Nephron (organoid): ENCODE results near the gene POC1A.

ENCODE experiments used
- H3K27ac Mint-ChIP-seq, 3 experiments: 2 replicates each; pipeline ENCODE4 v1.8.0; 2020; ENCODE audit warnings: mixed read lengths in 3 of 3, mild to moderate bottlenecking in 2 of 3, moderate library complexity in 1 of 3
- H3K27me3 Mint-ChIP-seq: 2 replicates; pipeline ENCODE4 v1.8.0; 2021; ENCODE audit warnings: low read depth, mild to moderate bottlenecking, moderate library complexity, mixed read lengths
- H3K36me3 Mint-ChIP-seq: 2 replicates; pipeline ENCODE4 v1.8.0; 2020; ENCODE audit warnings: low read depth, mixed read lengths
- H3K4me1 Mint-ChIP-seq: 2 replicates; pipeline ENCODE4 v1.8.0; 2020; ENCODE audit warnings: mixed read lengths
- H3K4me3 Mint-ChIP-seq, 3 experiments: 2 replicates each; pipeline ENCODE4 v1.8.0; 2020; ENCODE audit warnings: mild to moderate bottlenecking in 3 of 3, mixed read lengths in 3 of 3, moderate library complexity in 2 of 3
- H3K9me3 Mint-ChIP-seq: 2 replicates; pipeline ENCODE4 v1.8.0; 2020; ENCODE audit warnings: mixed read lengths
- TF ChIP-seq, protein P1 (sequence below), 3 experiments: fragments of 200-600 bp; sonication (generic); IDR thresholded peaks; one replicate each; pipeline ENCODE4 v1.5.0; 2021; ENCODE audit warnings: antibody characterized with exemption in 3 of 3; ENCODE audit not compliant: unreplicated experiment in 3 of 3

The POC1A gene

DNA sequence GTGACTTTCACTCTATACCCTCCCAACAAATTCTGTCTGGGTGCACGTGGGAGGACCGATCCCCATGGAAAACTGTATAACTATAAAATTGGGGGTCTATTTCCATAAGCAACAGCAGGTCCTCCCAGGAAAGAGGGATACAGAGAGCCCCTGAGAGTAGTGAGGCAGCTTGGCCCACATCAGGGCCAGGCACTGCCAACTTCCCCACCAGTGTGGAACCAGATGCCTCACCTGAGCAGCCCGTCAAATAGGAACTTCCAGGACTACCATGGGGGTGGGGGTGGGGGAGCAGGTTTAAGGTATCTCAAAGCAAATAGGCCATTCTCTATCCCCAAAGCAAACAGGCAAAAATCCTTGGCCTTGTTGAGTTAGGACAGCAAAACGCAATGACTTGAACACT lies 64.5 kb downstream of the POC1A start:
- TF ChIP-seq, protein P1, sequence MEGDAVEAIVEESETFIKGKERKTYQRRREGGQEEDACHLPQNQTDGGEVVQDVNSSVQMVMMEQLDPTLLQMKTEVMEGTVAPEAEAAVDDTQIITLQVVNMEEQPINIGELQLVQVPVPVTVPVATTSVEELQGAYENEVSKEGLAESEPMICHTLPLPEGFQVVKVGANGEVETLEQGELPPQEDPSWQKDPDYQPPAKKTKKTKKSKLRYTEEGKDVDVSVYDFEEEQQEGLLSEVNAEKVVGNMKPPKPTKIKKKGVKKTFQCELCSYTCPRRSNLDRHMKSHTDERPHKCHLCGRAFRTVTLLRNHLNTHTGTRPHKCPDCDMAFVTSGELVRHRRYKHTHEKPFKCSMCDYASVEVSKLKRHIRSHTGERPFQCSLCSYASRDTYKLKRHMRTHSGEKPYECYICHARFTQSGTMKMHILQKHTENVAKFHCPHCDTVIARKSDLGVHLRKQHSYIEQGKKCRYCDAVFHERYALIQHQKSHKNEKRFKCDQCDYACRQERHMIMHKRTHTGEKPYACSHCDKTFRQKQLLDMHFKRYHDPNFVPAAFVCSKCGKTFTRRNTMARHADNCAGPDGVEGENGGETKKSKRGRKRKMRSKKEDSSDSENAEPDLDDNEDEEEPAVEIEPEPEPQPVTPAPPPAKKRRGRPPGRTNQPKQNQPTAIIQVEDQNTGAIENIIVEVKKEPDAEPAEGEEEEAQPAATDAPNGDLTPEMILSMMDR (IDR thresholded peaks at IDR 0.05; ENCODE audit: unreplicated experiment in 3 of 3) = no peak
- peaks cover 82% of the 10 kb centered on the region for H3K4me1 Mint-ChIP-seq
- peak overlapping the region; percentile 94 to 99 (median 96) for H3K27ac Mint-ChIP-seq
- H3K4me3 Mint-ChIP-seq = peak overlapping the region in 1 of 3 experiments; percentile 54
- H3K36me3 Mint-ChIP-seq = no peaks in the 10 kb centered on the region
- peaks cover 7% of the 10 kb centered on the region for H3K27me3 Mint-ChIP-seq
- no peaks in the 10 kb centered on the region for H3K9me3 Mint-ChIP-seq

DNA sequence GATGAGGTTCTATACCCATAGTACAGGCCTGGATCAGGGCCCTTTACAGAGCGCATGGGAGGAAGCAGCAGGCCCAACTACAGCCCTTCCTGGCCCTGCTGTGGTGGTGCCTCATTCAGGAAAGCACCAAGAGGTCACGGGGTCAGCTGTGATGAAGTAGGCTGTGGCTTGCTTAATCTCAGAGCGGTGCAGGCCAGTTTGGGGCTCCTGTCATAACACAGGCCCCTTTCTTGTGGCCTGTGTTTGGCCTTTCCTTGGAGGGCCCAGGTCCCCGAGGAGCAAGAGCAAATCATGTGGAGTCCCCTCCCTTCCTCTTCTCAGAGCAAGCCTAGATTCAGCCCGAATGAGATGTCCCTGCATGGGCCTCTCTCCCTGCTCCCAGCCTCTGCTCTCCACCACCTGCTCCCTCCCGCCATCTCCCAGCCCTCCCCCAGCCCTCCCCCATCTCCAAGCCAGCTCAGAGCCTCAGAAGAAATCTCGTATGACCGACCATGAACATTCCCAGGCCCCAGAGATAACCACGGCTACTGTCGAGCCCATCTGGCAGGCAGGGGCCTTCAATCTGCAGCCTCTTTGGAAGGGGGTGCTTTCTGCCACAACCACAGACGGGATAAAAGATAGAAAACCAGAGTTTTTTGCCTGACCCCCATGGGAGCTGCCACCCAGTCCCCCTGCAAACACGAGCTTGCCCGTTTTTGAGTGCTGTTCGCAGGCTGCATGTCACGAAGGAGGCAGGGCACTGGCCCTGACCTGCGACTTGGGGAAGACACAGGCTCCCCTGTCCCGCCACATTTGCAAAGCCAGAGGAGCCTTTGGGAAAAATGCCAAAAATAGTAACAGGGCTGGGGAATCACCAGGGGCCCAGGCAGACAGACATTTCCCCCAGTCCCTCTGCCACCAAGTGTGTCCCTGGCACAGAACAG lies 65.5 kb downstream of the POC1A start:
- Mint-ChIP-seq H3K4me3 (peak overlapping the region in 2 of 3 experiments; percentile 21 to 65), H3K27ac (peak overlapping the region; percentile 94 to 99 (median 96)), H3K4me1 (peaks cover 76% of the 10 kb centered on the region), H3K27me3 (peaks cover 9% of the 10 kb centered on the region), H3K36me3 (no peaks in the 10 kb centered on the region), H3K9me3 (no peaks in the 10 kb centered on the region)
- TF ChIP-seq, protein P1 (IDR thresholded peaks at IDR 0.05; ENCODE audit: unreplicated experiment in 3 of 3) = no peak

DNA sequence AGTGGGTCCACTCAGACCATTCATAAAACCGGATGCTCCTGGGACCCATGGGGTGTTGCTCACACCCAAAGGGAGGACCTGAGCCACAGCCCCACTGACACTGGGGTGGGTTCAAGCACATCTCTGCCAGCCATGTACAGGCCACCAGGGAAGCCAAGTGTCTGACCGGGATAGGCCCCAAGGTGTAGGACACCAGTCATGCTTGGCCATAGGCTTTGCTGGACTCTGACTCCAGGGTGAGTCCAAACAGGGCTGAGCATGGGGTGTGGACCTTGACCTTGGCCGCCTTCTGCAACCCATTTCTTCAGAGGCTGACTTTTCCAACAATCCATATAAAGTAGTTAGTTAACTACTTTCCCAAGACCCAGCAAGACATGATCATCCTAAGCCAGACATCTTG lies 66.5 kb downstream of the POC1A start:
- H3K27ac Mint-ChIP-seq = peak overlapping the region; percentile 96 to 99 (median 96)
- H3K9me3 Mint-ChIP-seq = no peaks in the 10 kb centered on the region
- peaks cover 13% of the 10 kb centered on the region for H3K27me3 Mint-ChIP-seq
- H3K4me3 Mint-ChIP-seq = no peak overlapping the region
- peaks cover 75% of the 10 kb centered on the region for H3K4me1 Mint-ChIP-seq
- no peaks in the 10 kb centered on the region for H3K36me3 Mint-ChIP-seq
- TF ChIP-seq, protein P1 (IDR thresholded peaks at IDR 0.05; ENCODE audit: unreplicated experiment in 3 of 3) = no peak

DNA sequence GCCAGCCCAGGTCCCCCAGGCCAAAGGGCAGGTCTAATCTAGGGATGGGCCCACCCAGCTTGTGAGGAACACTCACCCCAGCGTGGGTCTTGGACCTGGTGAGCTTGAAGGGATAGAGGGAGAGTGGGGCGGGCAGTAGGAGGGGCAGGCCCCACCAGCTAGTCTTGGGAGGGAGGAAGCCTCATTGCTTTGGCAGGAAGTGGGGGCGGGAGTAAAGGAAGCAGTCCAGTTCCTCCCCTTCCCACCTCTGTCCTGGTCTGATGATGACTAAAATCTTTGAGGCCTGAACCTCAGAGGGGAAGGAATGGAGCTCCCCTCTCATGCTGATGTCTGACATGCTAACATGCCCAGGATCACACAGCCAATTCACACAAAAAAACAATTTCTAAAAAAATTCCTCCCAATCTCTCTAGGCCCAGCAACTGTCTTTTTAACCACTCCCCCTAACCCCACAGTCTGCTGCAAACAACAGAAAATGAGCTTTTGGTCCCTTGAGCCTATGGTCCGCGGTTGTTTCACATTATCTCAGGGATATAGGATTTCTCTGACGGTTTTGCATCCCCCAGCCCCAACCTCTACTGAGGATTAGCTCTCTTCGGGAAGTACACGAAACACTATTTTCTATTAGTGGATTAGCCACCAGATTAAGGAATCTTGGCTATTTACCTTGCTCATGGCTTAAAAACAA lies 67.1 kb downstream of the POC1A start:
- Mint-ChIP-seq H3K4me1 (peaks cover 72% of the 10 kb centered on the region), H3K4me3 (peak overlapping the region in 2 of 3 experiments; percentile 11 to 36), H3K36me3 (no peaks in the 10 kb centered on the region), H3K27ac (peak overlapping the region; percentile 96 to 99 (median 96)), H3K27me3 (peaks cover 13% of the 10 kb centered on the region), H3K9me3 (no peaks in the 10 kb centered on the region)
- TF ChIP-seq, protein P1 (IDR thresholded peaks at IDR 0.05; ENCODE audit: unreplicated experiment in 3 of 3) = no peak

DNA sequence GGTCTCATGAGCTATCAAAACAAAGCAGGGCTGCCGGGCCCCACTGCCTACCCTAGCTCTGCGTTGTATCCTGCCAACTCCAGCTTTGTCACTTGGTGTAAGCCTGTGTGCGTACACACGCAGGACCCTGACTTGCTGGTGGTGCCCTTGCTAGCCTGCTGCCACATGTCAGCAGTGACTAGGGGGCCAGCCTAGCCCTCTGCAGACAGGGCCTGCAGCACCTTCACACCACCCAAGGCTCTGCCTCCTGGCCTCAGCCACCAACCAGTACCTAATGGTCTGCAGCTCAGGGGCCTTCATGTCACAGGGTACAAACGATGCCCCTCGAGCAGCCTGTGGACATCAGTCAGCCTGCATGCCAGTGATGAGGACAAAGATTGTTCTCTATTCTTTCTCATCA lies 67.8 kb downstream of the POC1A start:
- Mint-ChIP-seq H3K4me3 (no peak overlapping the region), H3K36me3 (no peaks in the 10 kb centered on the region)

More for the DNA sequence above, 67.8 kb downstream of the POC1A start:
- H3K4me1 Mint-ChIP-seq = peaks cover 66% of the 10 kb centered on the region
- peak overlapping the region; percentile 96 to 99 (median 96) for H3K27ac Mint-ChIP-seq
- no peaks in the 10 kb centered on the region for H3K9me3 Mint-ChIP-seq
- H3K27me3 Mint-ChIP-seq = peaks cover 9% of the 10 kb centered on the region
- TF ChIP-seq, protein P1 (IDR thresholded peaks at IDR 0.05; ENCODE audit: unreplicated experiment in 3 of 3) = no peak
